ENCODE results near the gene CDH5.

The CDH5 gene

DNA sequence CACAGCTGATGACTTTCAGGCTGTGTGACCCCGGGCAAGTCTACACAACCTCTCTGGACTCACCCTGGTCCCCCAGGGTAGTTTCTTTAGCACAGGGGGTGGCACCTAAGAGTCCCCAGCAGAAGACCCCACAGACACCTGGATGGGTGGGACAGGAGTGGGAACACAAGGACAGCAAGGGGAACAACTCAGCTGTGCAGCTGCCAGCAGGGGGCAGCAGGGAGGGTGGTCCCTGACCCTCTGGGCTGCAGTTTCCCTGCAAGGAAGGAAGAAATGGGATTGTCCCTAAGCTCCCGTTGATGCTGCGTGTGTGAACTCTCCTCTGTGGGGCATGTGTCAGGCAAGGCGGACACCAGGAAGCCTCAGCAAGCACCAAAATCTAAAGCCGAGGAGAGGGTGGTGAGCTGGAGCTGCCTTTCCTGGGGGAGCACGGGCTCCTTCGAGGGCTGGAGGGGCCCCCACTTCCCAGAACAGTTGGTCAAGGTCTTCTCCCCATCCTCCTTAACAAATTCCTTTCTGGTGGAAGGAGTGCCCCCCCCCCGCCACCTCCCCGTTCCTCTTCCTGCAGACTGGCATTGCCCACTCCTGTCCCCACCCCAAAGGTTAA is 24.1 kb upstream of the CDH5 start:
- no peak for TF ChIP-seq ZFX (IDR thresholded peaks at IDR 0.05)
- TF ChIP-seq, protein P1, sequence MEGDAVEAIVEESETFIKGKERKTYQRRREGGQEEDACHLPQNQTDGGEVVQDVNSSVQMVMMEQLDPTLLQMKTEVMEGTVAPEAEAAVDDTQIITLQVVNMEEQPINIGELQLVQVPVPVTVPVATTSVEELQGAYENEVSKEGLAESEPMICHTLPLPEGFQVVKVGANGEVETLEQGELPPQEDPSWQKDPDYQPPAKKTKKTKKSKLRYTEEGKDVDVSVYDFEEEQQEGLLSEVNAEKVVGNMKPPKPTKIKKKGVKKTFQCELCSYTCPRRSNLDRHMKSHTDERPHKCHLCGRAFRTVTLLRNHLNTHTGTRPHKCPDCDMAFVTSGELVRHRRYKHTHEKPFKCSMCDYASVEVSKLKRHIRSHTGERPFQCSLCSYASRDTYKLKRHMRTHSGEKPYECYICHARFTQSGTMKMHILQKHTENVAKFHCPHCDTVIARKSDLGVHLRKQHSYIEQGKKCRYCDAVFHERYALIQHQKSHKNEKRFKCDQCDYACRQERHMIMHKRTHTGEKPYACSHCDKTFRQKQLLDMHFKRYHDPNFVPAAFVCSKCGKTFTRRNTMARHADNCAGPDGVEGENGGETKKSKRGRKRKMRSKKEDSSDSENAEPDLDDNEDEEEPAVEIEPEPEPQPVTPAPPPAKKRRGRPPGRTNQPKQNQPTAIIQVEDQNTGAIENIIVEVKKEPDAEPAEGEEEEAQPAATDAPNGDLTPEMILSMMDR (conservative IDR thresholded peaks at IDR 0.05), result peak; percentile 81
- no peak overlapping the region for H3K27ac ChIP-seq

DNA sequence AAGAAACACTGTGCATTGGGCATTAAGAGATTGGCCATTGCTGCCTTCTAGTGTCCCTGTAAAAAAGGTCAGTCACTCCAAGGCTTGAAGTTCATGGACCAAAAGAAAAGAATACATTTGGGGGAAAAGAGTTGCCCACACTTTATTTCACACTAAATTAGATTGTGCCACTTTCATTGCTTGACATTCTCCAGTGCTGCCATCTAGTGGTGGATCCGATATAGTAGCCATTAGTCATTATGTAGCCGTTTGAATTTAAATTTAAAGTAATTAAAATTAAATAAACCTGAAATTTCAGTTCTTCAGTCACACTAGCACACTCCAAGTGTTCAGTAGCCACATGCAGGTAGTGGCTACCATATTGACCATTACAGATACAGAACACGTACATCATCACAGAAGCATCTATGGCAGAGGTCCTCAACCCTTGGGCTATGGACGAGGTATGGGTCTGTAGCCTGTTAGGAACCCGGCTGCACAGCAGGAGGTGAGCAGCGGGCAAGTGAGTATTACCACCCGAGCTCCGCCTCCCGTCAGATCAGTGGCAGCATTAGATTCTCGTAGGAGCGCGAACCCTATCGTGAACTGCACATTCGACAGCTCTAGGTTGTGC is 21.9 kb upstream of the CDH5 start:
- H3K27ac ChIP-seq, result no peak overlapping the region
- TF ChIP-seq ZFX (IDR thresholded peaks at IDR 0.05), result no peak
- TF ChIP-seq, protein P1 (conservative IDR thresholded peaks at IDR 0.05), result peak; percentile 89

DNA sequence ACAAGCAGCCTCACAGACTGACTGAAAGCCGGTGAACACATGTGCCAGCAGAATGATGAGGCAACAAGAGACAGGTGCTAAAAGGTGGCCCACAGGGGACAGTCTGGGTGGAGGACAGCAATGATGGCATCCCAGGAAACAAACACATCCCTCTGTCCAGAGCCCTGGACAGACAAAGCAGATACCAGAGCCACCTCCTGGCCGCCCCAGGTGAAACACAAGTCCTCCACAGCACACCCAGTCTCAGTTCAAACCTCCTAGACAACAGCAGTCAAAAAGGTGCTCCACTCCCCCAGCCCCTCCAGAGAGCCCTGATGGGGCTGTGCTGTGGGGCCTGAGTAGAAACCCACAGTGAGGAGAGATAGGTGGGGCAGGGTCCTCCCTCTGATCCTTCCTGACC is 20.3 kb upstream of the CDH5 start:
- no peak overlapping the region for H3K27ac ChIP-seq
- TF ChIP-seq, protein P1 (conservative IDR thresholded peaks at IDR 0.05), result no peak
- TF ChIP-seq ZFX (IDR thresholded peaks at IDR 0.05), result no peak

DNA sequence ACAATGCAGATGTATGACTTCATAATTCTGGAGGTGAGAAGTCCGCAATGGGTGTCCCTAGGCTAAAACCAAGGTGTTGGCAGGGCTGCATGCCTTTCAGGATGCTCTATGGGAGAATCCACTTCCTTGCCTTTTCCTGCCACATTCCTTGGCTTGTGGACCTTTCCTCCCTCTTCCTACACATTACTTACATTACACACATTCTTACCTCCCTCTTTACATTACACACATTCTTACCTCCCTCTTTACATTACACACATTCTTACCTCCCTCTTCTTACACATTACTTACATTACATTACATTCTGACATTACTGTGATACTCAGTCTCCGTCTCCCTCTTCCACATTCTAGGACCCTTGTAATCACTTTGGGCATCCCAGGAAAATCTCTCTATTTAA is 14.2 kb upstream of the CDH5 start:
- no peak overlapping the region for H3K27ac ChIP-seq
- TF ChIP-seq, protein P1 (conservative IDR thresholded peaks at IDR 0.05), result no peak
- no peak for TF ChIP-seq ZFX (IDR thresholded peaks at IDR 0.05)

DNA sequence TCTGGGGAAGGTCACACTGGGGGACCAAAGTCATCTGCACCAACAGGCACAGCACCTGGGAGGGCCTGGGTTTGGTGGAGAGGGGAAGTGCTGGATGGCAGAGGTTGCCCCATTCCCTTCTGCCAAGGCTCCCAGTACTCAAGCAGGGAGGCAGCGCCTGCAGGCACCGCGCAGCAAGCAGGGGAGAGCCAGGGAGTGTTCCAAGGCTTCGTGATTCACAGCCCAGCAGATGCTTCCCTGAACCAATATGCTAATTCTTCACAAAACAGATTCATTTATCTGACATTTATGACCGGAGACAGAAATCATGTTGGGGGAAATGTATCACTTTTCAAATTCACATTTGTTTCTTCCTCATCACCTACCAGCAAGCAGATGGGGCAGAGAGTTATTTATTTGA is 13.4 kb upstream of the CDH5 start:
- H3K27ac ChIP-seq, result no peak overlapping the region
- TF ChIP-seq, protein P1 (conservative IDR thresholded peaks at IDR 0.05), result no peak
- no peak for TF ChIP-seq ZFX (IDR thresholded peaks at IDR 0.05)

DNA sequence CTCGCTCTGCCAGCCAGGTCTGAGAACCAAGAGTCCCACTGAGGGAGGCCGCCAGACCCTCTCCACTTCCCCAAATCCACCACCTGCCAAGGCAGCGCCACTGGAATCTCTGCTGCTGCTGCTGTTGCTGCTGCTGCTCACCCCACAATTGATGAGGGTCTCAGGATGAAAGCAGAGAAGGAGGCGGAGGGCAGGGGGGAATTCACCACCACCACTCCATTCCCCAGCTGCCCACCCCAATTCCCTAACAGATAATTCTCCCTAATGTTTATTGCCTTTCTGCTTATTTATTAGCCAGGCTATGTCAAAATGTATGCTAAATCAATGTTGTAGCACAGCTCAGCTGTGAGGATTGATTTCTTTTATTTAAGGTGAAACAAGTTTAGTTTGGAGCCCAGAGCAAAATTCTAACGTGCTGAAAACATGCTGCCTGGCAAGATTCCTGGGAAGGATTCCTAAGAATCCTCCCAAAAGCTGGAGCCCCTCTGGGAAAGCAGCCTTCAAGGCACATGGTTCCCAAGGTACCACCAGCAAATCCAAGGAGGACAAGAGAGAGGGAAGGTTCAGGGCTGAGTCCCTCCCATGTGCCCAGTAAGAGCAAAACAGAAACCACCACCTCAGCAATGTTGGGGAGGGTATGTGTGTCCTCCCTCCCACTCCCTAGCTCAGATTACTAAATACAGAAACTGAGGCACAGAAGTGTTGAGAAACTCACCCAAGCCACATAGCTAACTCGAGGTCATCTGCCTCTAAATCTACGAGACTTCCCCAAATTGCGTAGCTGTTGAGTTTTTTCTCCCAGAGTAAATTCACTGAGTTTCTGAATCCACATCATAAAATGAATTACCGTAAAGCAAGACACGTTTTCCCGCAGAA is 12.2 kb upstream of the CDH5 start:
- TF ChIP-seq, protein P1 (conservative IDR thresholded peaks at IDR 0.05), result no peak
- TF ChIP-seq ZFX (IDR thresholded peaks at IDR 0.05), result no peak
- no peak overlapping the region for H3K27ac ChIP-seq

DNA sequence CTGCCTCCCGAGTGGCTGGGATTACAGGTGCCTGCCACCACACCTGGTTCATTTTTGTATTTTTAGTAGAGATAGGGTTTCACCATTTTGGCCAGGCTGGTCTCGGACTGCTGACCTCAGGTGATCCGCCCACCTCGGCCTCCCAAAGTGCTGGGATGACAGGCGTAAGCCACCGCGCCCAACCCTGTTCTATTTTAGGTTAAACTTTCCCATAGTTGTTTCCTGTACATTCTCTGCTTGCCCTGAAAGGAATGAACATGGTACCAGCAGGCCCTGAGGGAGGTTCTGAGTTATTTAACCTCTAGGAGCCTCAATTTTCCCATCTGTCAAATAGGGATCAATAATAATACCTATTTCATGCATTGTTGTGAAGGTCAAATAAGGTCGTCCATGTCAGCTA is 11.0 kb upstream of the CDH5 start:
- no peak for TF ChIP-seq ZFX (IDR thresholded peaks at IDR 0.05)
- TF ChIP-seq, protein P1 (conservative IDR thresholded peaks at IDR 0.05), result no peak
- H3K27ac ChIP-seq, result no peak overlapping the region
